PC-3 (cell line): ENCODE data around the gene C9orf43. TPM values are rescaled to one million over a fixed set of nuclear protein-coding genes. Genes with fewer than 3 reads are reported as not detected.
"Not testable (repeated sequence)": the region's sequence is repeated elsewhere in the genome, so short reads cannot be mapped to it uniquely, and the experiment has no call there.

Experiments used
- ATAC-seq: fragments of 200-7000 bp; cut with Tn5 transposase; 2 replicates; pipeline ENCODE4 v1.9.1; 2020; ENCODE audit warnings: mild to moderate bottlenecking, moderate library complexity
- BruUV-seq: library from RNA; stranded (reverse); fragments of 400-500 nt; replicated peaks from 2 replicates; lab custom pipeline; 2021; lab: Mats Ljungman, UMichigan
- CTCF ChIA-PET: fragments of 300-600 bp; sonication (Branson Sonifier 250); formaldehyde crosslinking; loops from one replicate; lab custom pipeline; 2022; ENCODE audit warnings: antibody characterized with exemption; lab: Charles Lee
- POLR2A ChIA-PET: fragments of 300-600 bp; sonication (Branson Sonifier 250); formaldehyde crosslinking; loops from one replicate; lab custom pipeline; 2022; ENCODE audit warnings: antibody characterized with exemption; ENCODE audit not compliant: unreplicated experiment; lab: Charles Lee
- DNase-seq: peaks from one replicate; pipeline ENCODE4 v3.0.0-alpha.2; 2015
- H2AFZ ChIP-seq: fragments of 300-600 bp; sonication (generic); 2 replicates; pipeline ENCODE4 v1.6.0; 2016; ENCODE audit warnings: antibody characterized with exemption, low read length
- H3F3A ChIP-seq: fragments of 300-600 bp; sonication (generic); one replicate; pipeline ENCODE4 v1.6.0; 2017; ENCODE audit warnings: antibody characterized with exemption, low read length, control low read depth, mild to moderate bottlenecking; ENCODE audit not compliant: unreplicated experiment
- H3K27ac ChIP-seq: fragments of 300-600 bp; sonication (generic); 2 replicates; pipeline ENCODE4 v1.5.1; 2016; ENCODE audit warnings: mild to moderate bottlenecking, low read length
- H3K27me3 ChIP-seq: fragments of 300-600 bp; sonication (generic); 2 replicates; pipeline ENCODE4 v1.6.1; 2016; ENCODE audit warnings: low read length, mixed read lengths
- H3K36me3 ChIP-seq: fragments of 300-600 bp; sonication (generic); 2 replicates; pipeline ENCODE4 v1.6.1; 2016; ENCODE audit warnings: low read depth, mixed run types, low read length, mixed read lengths
- H3K4me1 ChIP-seq: fragments of 300-600 bp; sonication (generic); 2 replicates; pipeline ENCODE4 v1.5.1; 2016; ENCODE audit warnings: low read length; ENCODE audit not compliant: insufficient read depth
- H3K4me2 ChIP-seq: fragments of 300-600 bp; sonication (generic); 2 replicates; pipeline ENCODE4 v1.6.0; 2016; ENCODE audit warnings: low read length
- H3K4me3 ChIP-seq: fragments of 300-600 bp; sonication (generic); 2 replicates; pipeline ENCODE4 v1.5.1; 2016; ENCODE audit warnings: mild to moderate bottlenecking, low read length, mixed read lengths
- H3K79me2 ChIP-seq: fragments of 300-600 bp; sonication (generic); 2 replicates; pipeline ENCODE4 v1.6.1; 2017; ENCODE audit warnings: low read length, mixed read lengths
- H3K9ac ChIP-seq: fragments of 300-600 bp; sonication (generic); 2 replicates; pipeline ENCODE4 v1.6.0; 2016; ENCODE audit warnings: mild to moderate bottlenecking, low read length
- H3K9me2 ChIP-seq: fragments of 300-600 bp; sonication (generic); replicated peaks from 2 replicates; pipeline ENCODE4 v1.6.1; 2016; ENCODE audit warnings: mixed run types, low read length, mixed read lengths
- H3K9me3 ChIP-seq: fragments of 300-600 bp; sonication (generic); 2 replicates; pipeline ENCODE4 v1.6.1; 2016; ENCODE audit warnings: low read length, mixed read lengths
- H4K20me1 ChIP-seq: fragments of 300-600 bp; sonication (generic); 2 replicates; pipeline ENCODE4 v1.6.1; 2016; ENCODE audit warnings: low read length, mixed read lengths
- CTCF ChIP-seq: fragments of 300-600 bp; sonication (generic); conservative IDR thresholded peaks from 2 replicates; pipeline ENCODE4 v1.5.1; 2017; ENCODE audit warnings: antibody characterized with exemption, low read depth, mild to moderate bottlenecking, low read length
- EZH2 ChIP-seq: fragments of 300-600 bp; sonication (generic); IDR thresholded peaks from one replicate; pipeline ENCODE4 v1.6.1; 2017; ENCODE audit warnings: antibody characterized with exemption, mild to moderate bottlenecking, low read length; ENCODE audit not compliant: unreplicated experiment
- EZH2phosphoT487 ChIP-seq: fragments of 300-600 bp; sonication (generic); IDR thresholded peaks from 2 replicates; pipeline ENCODE4 v1.6.1; 2018; ENCODE audit warnings: mild to moderate bottlenecking, antibody characterized with exemption, low read length, borderline replicate concordance
- intact Hi-C: fragments of 100-400 bp; cut with micrococcal nuclease; formaldehyde crosslinking; loops from 2 replicates; pipeline ENCODE4 v1.9.0; 2023
- total RNA-seq: library from RNA; depleted of rRNA; stranded (reverse); fragments of >200 nt; gene quantifications from 2 replicates; pipeline ENCODE4 v1.2.3, GENCODE V29; 2014

C9orf43 gene
- total RNA-seq, 1 experiment from 2014 or later, result 0.29 TPM

- intact Hi-C loops, result no loop called here
- no peaks in the 10 kb centered on the region for H3K9me2 ChIP-seq
- BruUV-seq, result TSS peak; percentile 39
- POLR2A ChIA-PET, result no interaction called here
- H3K79me2 ChIP-seq, result peaks cover 14% of the 10 kb centered on the region
- no peaks in the 10 kb centered on the region for H3K9me3 ChIP-seq
- no peaks in the 10 kb centered on the region for H3K27me3 ChIP-seq
- peaks cover 3% of the 10 kb centered on the region; the same call in 1 of the 2 replicates for H3K36me3 ChIP-seq
- CTCF ChIA-PET, result interaction anchor here (1.0 kb wide), 1 partner anchor 215 kb away, joined by 5 read pairs; no protein-coding TSS in a partner anchor
- peak within 1 kb of the TSS; percentile 97 for H2AFZ ChIP-seq
- peaks cover 14% of the 10 kb centered on the region for H3K4me1 ChIP-seq
- H3K27ac ChIP-seq, result peak within 1 kb of the TSS; percentile 75
- ATAC-seq (peak; percentile 90), DNase-seq (peak; percentile 77)
- peak within 1 kb of the TSS; percentile 86 for H3K9ac ChIP-seq
- H3K4me2 ChIP-seq, result peak within 1 kb of the TSS; percentile 98
- no peaks in the 10 kb centered on the region for H3F3A ChIP-seq
- no peaks in the 10 kb centered on the region for H4K20me1 ChIP-seq
- H3K4me3 ChIP-seq, result peak within 1 kb of the TSS; percentile 88
- TF ChIP-seq EZH2phosphoT487 (no peak), EZH2 (no peak), CTCF (no peak)
Observed at GRCh38 chr9:113376634-113377567, 33.6 kb upstream of the C9orf43 start, which contains the start of gene HDHD3. HDHD3 (minus strand) TSS chr9:113376986; CDS start chr9:113374354, 2,632 bp downstream.

- not testable (repeated sequence) for H3K4me2 ChIP-seq
Observed at GRCh38 chr9:113379094-113379828, 31.3 kb upstream of the C9orf43 start.

GRCh38 chr9:113379829-113380210 is 30.7 kb upstream of the C9orf43 start:
- Histone ChIP-seq H3K79me2 (peaks cover 14% of the 10 kb centered on the region), H3K4me1 (peaks cover 20% of the 10 kb centered on the region)
- H2AFZ ChIP-seq, H3K4me3 ChIP-seq, H4K20me1 ChIP-seq, POLR2A ChIA-PET, H3K9me2 ChIP-seq, H3K27ac ChIP-seq, H3K36me3 ChIP-seq, BruUV-seq, H3K27me3 ChIP-seq, intact Hi-C loops, CTCF ChIA-PET, H3K9ac ChIP-seq, H3F3A ChIP-seq, ATAC-seq, H3K9me3 ChIP-seq, H3K4me2 ChIP-seq, DNase-seq: not testable (repeated sequence)

More at GRCh38 chr9:113379094-113379828, 31.3 kb upstream of the C9orf43 start:
- POLR2A ChIA-PET, intact Hi-C loops, H2AFZ ChIP-seq, DNase-seq, H4K20me1 ChIP-seq, H3K36me3 ChIP-seq, ATAC-seq, H3K9me3 ChIP-seq, H3K27ac ChIP-seq, H3F3A ChIP-seq, H3K9me2 ChIP-seq, H3K9ac ChIP-seq, H3K27me3 ChIP-seq, H3K4me3 ChIP-seq, BruUV-seq, CTCF ChIA-PET: not testable (repeated sequence)
- peaks cover 14% of the 10 kb centered on the region for H3K79me2 ChIP-seq
- H3K4me1 ChIP-seq, result peaks cover 20% of the 10 kb centered on the region
